ENCODE measurements around the gene LRFN2.

- TF ChIP-seq CTCF (IDR thresholded peaks at IDR 0.05): no peak
- no peak for TF ChIP-seq POLR2A (IDR thresholded peaks at IDR 0.05)
- TF ChIP-seq POLR2AphosphoS5 (IDR thresholded peaks at IDR 0.05): no peak
Measured at GRCh38 chr6:40504274-40504673, 82.9 kb downstream of the LRFN2 start.

Data from breast epithelium (tissue), 3 donors.